ENCODE measurements around the gene NOPCHAP1. TPM values are rescaled to one million over a fixed set of nuclear protein-coding genes. Genes with fewer than 3 reads are reported as not detected.

The NOPCHAP1 gene
- total and polyA plus RNA-seq, 8 donors, result 9.3 to 17.1 (median 14.4) TPM

- Histone ChIP-seq H3K27ac (peak overlapping the region; percentile 80 to 87), H3K4me3 (peak overlapping the region; percentile 64 to 67), H3K4me1 (peaks cover 17 to 24% of the 10 kb centered on the region in 2 donors), H3K9me3 (no peaks in the 10 kb centered on the region), H3K27me3 (peaks cover 0 to 61% of the 10 kb centered on the region in 2 donors), H3K36me3 (no peaks in the 10 kb centered on the region)
- peak; percentile 3 for ATAC-seq
- no peak for DNase-seq
- no peak for TF ChIP-seq CTCF (IDR thresholded peaks at IDR 0.05)
- intact Hi-C loops (cut with DNase I), result no loop called here
Observed at GRCh38 chr12:104958805-104959334, 27.2 kb upstream of the NOPCHAP1 start.

GRCh38 chr12:104959335-104959841 is 26.7 kb upstream of the NOPCHAP1 start:
- intact Hi-C loops (cut with DNase I), result no loop called here
- H3K4me3 ChIP-seq, result no peak overlapping the region

GRCh38 chr12:104960464-104960863 is 25.7 kb upstream of the NOPCHAP1 start:
- no peak for ATAC-seq
- H3K9me3 ChIP-seq, result no peaks in the 10 kb centered on the region
- no peak for TF ChIP-seq CTCF (IDR thresholded peaks at IDR 0.05)
- H3K36me3 ChIP-seq, result no peaks in the 10 kb centered on the region
- peaks cover 0 to 61% of the 10 kb centered on the region in 2 donors for H3K27me3 ChIP-seq
- intact Hi-C loops (cut with DNase I), result no loop called here
- no peak for DNase-seq
- no peak overlapping the region for H3K4me3 ChIP-seq
- H3K4me1 ChIP-seq, result peaks cover 17 to 24% of the 10 kb centered on the region in 2 donors
- no peak overlapping the region for H3K27ac ChIP-seq

More at GRCh38 chr12:104959335-104959841, 26.7 kb upstream of the NOPCHAP1 start:
- peak overlapping the region; percentile 80 to 87 for H3K27ac ChIP-seq
- H3K27me3 ChIP-seq, result peaks cover 0 to 61% of the 10 kb centered on the region in 2 donors
- peaks cover 17 to 24% of the 10 kb centered on the region in 2 donors for H3K4me1 ChIP-seq
- H3K36me3 ChIP-seq, result no peaks in the 10 kb centered on the region
- no peak for TF ChIP-seq CTCF (IDR thresholded peaks at IDR 0.05)
- no peaks in the 10 kb centered on the region for H3K9me3 ChIP-seq
- peak in 2 of 4 donors; percentile 42 to 69 for DNase-seq
- ATAC-seq, result peak; percentile 10

- no peak for TF ChIP-seq CTCF (IDR thresholded peaks at IDR 0.05)
- no peak for DNase-seq
- ATAC-seq, result no peak
- H3K9me3 ChIP-seq, result no peaks in the 10 kb centered on the region
- no peaks in the 10 kb centered on the region for H3K36me3 ChIP-seq
- H3K27ac ChIP-seq, result no peak overlapping the region
- H3K27me3 ChIP-seq, result peaks cover 0 to 34% of the 10 kb centered on the region in 2 donors
- peaks cover 10 to 11% of the 10 kb centered on the region in 2 donors for H3K4me1 ChIP-seq
- no peak overlapping the region for H3K4me3 ChIP-seq
- intact Hi-C loops (cut with DNase I), result no loop called here
Observed at GRCh38 chr12:104963757-104964156, 22.4 kb upstream of the NOPCHAP1 start.

- Histone ChIP-seq H3K27me3 (peaks cover 0 to 28% of the 10 kb centered on the region in 2 donors), H3K4me3 (no peak overlapping the region), H3K4me1 (peaks cover 5% of the 10 kb centered on the region in 2 donors), H3K9me3 (no peaks in the 10 kb centered on the region), H3K27ac (no peak overlapping the region), H3K36me3 (no peaks in the 10 kb centered on the region)
- DNase-seq, result no peak
- TF ChIP-seq CTCF (IDR thresholded peaks at IDR 0.05), result no peak
- ATAC-seq, result no peak
- intact Hi-C loops (cut with DNase I), result no loop called here
Observed at GRCh38 chr12:104964167-104964855, 21.8 kb upstream of the NOPCHAP1 start.
